Omental fat pad (tissue), 4 donors: ENCODE results near the gene CLECL1. TPM values are rescaled to one million over a fixed set of nuclear protein-coding genes. Genes with fewer than 3 reads are reported as not detected.

Experiments used
- ATAC-seq: fragments of 150-250 bp; one replicate; pipeline ENCODE4 v1.9.1; 2016; ENCODE audit warnings: mild to moderate bottlenecking, moderate library complexity; ENCODE audit not compliant: low FRiP score
- DNase-seq: peaks from one replicate; pipeline ENCODE4 v3.0.0-alpha.2; 2019; ENCODE audit warnings: low spot score
- total RNA-seq, 4 donors: library from RNA; depleted of rRNA; stranded (reverse); fragments of >200 nt; gene quantifications; one replicate each; pipeline ENCODE4 v1.1.0, GENCODE V29; 2016
- TF ChIP-seq, protein P1 (sequence below), 3 donors: fragments of 450-650 bp; IDR thresholded peaks; one replicate each; pipeline ENCODE4 v1.5.1; 2016 to 2017; ENCODE audit warnings: antibody characterized with exemption in 3 of 3, mild to moderate bottlenecking in 3 of 3, moderate library complexity in 2 of 3

The CLECL1 gene
- total RNA-seq, 4 donors from 2014 or later = 0.84 to 2.2 TPM; not detected in 2

DNA sequence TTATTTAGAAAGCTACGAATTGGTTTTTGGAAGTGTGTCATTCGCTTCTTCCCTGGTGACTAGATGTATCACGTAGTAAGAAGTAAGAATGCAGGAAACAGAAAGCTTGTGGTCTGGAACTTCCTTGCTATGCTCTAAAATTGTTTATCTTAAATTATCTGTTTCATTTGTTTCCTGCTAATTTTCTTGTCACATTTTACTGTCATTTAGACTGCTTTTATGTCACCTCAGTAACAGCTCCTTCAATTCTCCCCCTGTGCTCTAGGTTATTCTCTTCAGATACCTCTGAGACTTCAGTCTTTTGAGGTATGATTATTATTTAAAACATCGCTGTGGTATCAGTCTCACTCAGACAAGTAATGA lies 28.5 kb upstream of the CLECL1 start:
- TF ChIP-seq, protein P1, sequence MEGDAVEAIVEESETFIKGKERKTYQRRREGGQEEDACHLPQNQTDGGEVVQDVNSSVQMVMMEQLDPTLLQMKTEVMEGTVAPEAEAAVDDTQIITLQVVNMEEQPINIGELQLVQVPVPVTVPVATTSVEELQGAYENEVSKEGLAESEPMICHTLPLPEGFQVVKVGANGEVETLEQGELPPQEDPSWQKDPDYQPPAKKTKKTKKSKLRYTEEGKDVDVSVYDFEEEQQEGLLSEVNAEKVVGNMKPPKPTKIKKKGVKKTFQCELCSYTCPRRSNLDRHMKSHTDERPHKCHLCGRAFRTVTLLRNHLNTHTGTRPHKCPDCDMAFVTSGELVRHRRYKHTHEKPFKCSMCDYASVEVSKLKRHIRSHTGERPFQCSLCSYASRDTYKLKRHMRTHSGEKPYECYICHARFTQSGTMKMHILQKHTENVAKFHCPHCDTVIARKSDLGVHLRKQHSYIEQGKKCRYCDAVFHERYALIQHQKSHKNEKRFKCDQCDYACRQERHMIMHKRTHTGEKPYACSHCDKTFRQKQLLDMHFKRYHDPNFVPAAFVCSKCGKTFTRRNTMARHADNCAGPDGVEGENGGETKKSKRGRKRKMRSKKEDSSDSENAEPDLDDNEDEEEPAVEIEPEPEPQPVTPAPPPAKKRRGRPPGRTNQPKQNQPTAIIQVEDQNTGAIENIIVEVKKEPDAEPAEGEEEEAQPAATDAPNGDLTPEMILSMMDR (IDR thresholded peaks at IDR 0.05) = no peak
- ATAC-seq = no peak
- no peak for DNase-seq

GRCh38 chr12:9760699-9761418 lies 28.0 kb upstream of the CLECL1 start, which contains the start of gene CD69:
Gene CD69 (minus strand): TSS chr12:9760901. CDS start chr12:9760820, 81 bp downstream.
- ATAC-seq = no peak
- TF ChIP-seq, protein P1 (IDR thresholded peaks at IDR 0.05) = no peak

DNA sequence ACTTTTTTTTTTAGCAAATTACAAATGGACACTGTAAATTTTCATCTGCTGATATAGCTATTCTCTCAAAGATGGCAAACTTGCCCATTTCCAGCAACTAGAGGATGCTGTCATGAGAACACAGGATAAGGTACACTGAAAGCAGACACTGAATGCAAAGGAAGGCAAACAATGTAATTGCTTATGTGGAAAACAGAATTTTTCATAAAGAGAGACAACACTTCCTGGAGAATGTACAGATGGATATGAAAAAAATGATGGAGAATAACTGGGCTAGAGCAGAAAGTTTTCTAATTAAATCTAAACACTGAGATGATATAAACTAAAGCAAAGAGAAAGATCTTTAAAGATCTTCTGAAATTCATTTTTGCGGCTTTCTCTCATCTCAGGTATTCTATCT lies 27.2 kb upstream of the CLECL1 start:
- TF ChIP-seq, protein P1 (IDR thresholded peaks at IDR 0.05) = no peak
- ATAC-seq (no peak), DNase-seq (no peak)

More at GRCh38 chr12:9760699-9761418, 28.0 kb upstream of the CLECL1 start, which contains the start of gene CD69:
- DNase-seq = no peak

GRCh38 chr12:9759694-9760093 lies 26.8 kb upstream of the CLECL1 start:
- DNase-seq (no peak), ATAC-seq (no peak)
- TF ChIP-seq, protein P1 (IDR thresholded peaks at IDR 0.05) = no peak

- no peak for ATAC-seq
- TF ChIP-seq, protein P1 (IDR thresholded peaks at IDR 0.05) = no peak
- DNase-seq = no peak
Measured at GRCh38 chr12:9758119-9758518, 25.2 kb upstream of the CLECL1 start.

DNA sequence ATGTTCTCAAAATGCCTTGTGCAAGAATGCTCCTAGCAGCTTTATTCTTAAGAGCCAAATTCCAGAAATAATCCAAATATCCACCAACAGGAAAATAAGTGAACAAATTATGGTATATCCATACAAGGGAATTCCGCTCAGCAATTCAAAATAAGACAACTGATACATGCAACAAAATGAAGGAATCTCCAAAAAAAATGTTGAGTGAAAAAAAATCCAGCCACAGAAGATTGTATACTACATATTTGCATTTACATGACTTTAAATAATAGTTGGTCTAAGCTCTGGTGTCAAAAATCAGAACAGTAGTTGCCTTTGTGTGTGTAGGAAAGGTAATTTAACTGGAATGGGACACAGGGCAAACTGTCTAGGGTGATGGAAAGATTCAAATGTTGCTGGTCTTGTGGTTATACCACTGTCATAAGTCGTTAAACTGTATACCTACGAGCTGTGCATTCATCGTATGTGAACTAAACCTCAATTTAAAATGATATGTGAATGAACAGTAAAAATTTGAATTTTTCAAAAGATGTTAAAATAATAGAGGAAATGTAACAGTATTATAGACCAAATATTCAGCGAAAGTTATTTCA lies 24.6 kb upstream of the CLECL1 start:
- no peak for ATAC-seq
- TF ChIP-seq, protein P1 (IDR thresholded peaks at IDR 0.05) = no peak

DNA sequence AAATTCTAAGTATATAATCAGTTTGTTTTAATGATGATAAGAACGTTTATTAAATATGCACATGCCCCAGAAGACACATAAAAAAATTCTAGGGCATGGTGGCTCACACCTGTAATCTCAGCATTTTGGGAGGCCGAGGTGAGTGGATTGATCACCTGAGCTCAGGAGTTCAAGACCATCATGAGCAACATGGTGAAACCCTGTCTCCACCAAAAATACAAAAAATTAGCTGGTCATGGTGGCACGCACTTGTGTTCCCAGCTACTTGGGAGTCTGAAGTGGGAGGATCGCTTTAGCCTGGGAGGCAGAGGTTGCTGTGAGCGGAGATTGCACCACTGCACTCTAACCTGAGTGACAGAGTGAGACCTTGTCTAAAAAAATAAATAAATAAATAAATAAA lies 23.8 kb upstream of the CLECL1 start:
- TF ChIP-seq, protein P1 (IDR thresholded peaks at IDR 0.05) = no peak
- ATAC-seq (no peak), DNase-seq (no peak)

More for the DNA sequence above, 24.6 kb upstream of the CLECL1 start:
- no peak for DNase-seq
